Naive thymus-derived CD4-positive, alpha-beta T cell (primary cell): ENCODE measurements around the gene TEX264. TPM values are rescaled to one million over a fixed set of nuclear protein-coding genes. Genes with fewer than 3 reads are reported as not detected.

Experiments used
- ATAC-seq: fragments of 150-1000 bp; cut with Tn5 transposase; 2 replicates; pipeline ENCODE4 v1.10.0; 2021; ENCODE audit warnings: mild to moderate bottlenecking, moderate library complexity
- CTCF ChIA-PET: fragments of 350-600 bp; sonication (Branson Sonifier 250); formaldehyde crosslinking; loops from one replicate; lab custom pipeline; 2021; ENCODE audit warnings: antibody characterized with exemption; lab: Charles Lee
- POLR2A ChIA-PET: fragments of 350-600 bp; sonication (Branson Sonifier 250); formaldehyde crosslinking; loops from one replicate; lab custom pipeline; 2021; ENCODE audit warnings: antibody characterized with exemption, inconsistent platforms; lab: Charles Lee
- DNase-seq, 9 donors: peaks; one replicate each; pipeline versions ENCODE4 v3.0.0 to v3.0.0-alpha.2; 2020 to 2022; ENCODE audit warnings: mixed read lengths in 1 of 9
- H3K27ac ChIP-seq: one replicate; pipeline ENCODE4 v1.7.0; 2013; ENCODE audit warnings: mild to moderate bottlenecking, low read depth, low read length, moderate library complexity
- H3K27me3 ChIP-seq, 2 donors: one replicate each; pipeline ENCODE4 v1.7.0; 2013; ENCODE audit warnings: low read length in 2 of 2, mild to moderate bottlenecking in 2 of 2, moderate library complexity in 2 of 2; ENCODE audit not compliant: control insufficient read depth in 2 of 2, insufficient read depth in 2 of 2
- H3K36me3 ChIP-seq, 3 experiments: 1 replicate in 2 of 3; 2 replicates in 1 of 3; pipeline ENCODE4 v1.7.0; 2013; ENCODE audit warnings: low read length in 3 of 3, mild to moderate bottlenecking in 3 of 3, moderate library complexity in 1 of 3; ENCODE audit not compliant: insufficient read depth in 3 of 3, control insufficient read depth in 2 of 3
- H3K4me1 ChIP-seq, 2 donors: one replicate each; pipeline ENCODE4 v1.7.0; 2013; ENCODE audit warnings: low read length in 2 of 2, mild to moderate bottlenecking in 2 of 2, moderate library complexity in 1 of 2; ENCODE audit not compliant: control insufficient read depth in 2 of 2, insufficient read depth in 2 of 2
- H3K4me3 ChIP-seq: 2 replicates; pipeline ENCODE4 v1.7.0; 2013; ENCODE audit warnings: mild to moderate bottlenecking, low read length
- H3K9me3 ChIP-seq, 3 experiments: 1 replicate in 2 of 3; 2 replicates in 1 of 3; pipeline ENCODE4 v1.7.0; 2013; ENCODE audit warnings: low read length in 3 of 3; ENCODE audit not compliant: control insufficient read depth in 2 of 3
- H3K27ac Mint-ChIP-seq, 9 donors: one replicate each; pipeline ENCODE4 v1.8.0; 2020 to 2022; ENCODE audit warnings: mixed read lengths in 9 of 9, mild to moderate bottlenecking in 8 of 9, moderate library complexity in 5 of 9, inconsistent platforms in 2 of 9
- H3K27me3 Mint-ChIP-seq, 5 donors: one replicate each; pipeline ENCODE4 v1.8.0; 2021 to 2022; ENCODE audit warnings: mixed read lengths in 5 of 5, mild to moderate bottlenecking in 1 of 5
- H3K36me3 Mint-ChIP-seq, 5 donors: one replicate each; pipeline ENCODE4 v1.8.0; 2020 to 2022; ENCODE audit warnings: mixed read lengths in 5 of 5, mild to moderate bottlenecking in 3 of 5, inconsistent platforms in 1 of 5
- H3K4me1 Mint-ChIP-seq, 7 donors: one replicate each; pipeline ENCODE4 v1.8.0; 2020 to 2022; ENCODE audit warnings: mixed read lengths in 7 of 7, mild to moderate bottlenecking in 3 of 7, inconsistent platforms in 1 of 7
- H3K4me3 Mint-ChIP-seq, 10 donors: one replicate each; pipeline ENCODE4 v1.8.0; 2020 to 2022; ENCODE audit warnings: mild to moderate bottlenecking in 10 of 10, mixed read lengths in 10 of 10, moderate library complexity in 6 of 10, inconsistent platforms in 2 of 10
- H3K9me3 Mint-ChIP-seq, 11 donors: one replicate each; pipeline ENCODE4 v1.8.0; 2020 to 2022; ENCODE audit warnings: mixed read lengths in 11 of 11, mild to moderate bottlenecking in 4 of 11, inconsistent platforms in 1 of 11, moderate library complexity in 1 of 11
- intact Hi-C, 2 donors: fragments of 100-400 bp; cut with micrococcal nuclease; formaldehyde crosslinking; loops; one replicate each; pipeline ENCODE4 v1.15.1; 2023
- polyA plus RNA-seq, 2 donors: library from polyadenylated mRNA; unstranded; fragments of 300-500 nt; fragmentation: Illumina TruSeq; gene quantifications; one replicate each; pipeline ENCODE4 v1.2.3, GENCODE V29; 2021
- total RNA-seq, 6 experiments: library from RNA in 5 of 6; stranded (reverse) in 5 of 6; gene quantifications; 1 replicate in 5 of 6; 2 replicates in 1 of 6; pipeline ENCODE4 v1.2.3 and lab custom pipeline; 2021 to 2026

Gene TEX264
- total and polyA plus RNA-seq, 7 experiments from 2014 or later, result 34.4 to 115 (median 44.2) TPM

DNA sequence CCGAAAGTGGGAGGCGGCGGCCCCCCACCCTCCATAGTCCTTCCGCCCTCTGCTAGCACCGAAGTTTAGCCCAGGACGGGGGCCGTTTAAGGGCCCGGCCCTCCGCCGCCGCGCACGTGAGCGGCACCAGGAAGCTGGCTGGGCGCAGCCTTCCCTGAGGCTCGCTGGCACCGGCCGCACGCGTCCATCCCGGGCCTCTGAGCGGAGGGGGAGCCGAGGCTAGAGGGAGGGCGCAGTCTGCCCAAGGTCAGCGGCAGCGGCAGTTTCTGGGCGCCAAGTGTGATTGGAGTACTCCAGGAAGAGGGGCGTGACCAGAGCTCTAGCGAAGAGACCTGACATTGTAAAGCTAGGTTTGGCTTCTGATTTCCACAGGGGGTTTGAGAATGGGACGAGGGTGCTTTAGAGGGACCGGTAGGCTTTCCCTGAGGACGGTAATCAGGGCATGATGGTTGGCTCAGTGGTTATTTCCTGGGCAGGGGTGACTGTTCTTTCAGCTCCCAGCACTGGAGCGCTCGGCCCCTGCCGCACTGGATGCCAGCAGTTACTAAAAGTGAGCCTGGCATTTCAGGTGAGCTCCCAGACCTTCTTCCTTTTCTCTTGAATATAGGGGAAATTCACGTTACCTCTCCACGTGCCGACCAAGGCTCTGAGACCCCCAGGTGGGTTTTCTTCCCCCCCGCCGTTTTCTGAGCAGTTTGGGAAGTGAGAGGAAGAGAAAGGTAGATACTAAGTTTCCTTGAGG, 853 bp downstream of the TEX264 start:
- H3K36me3 ChIP-seq, result peaks cover 0 to 30% (median 0%) of the 10 kb centered on the region in 3 experiments
- peak in 5 of 9 donors; percentile 27 to 67 (median 45) for DNase-seq
- H3K4me1 ChIP-seq, result peaks cover 55 to 62% of the 10 kb centered on the region in 2 donors
- ChIA-PET CTCF (interaction anchor here (1.9 to 9.5 kb wide), 3 partner anchors 11 to 171 kb away, joined by 5 to 137 read pairs (median 67); partner anchors contain the start of gene DCAF1), POLR2A (interaction anchor here (0.7 to 5.1 kb wide), 8 partner anchors 9 to 1055 kb away, joined by 3 to 66 read pairs (median 6); partner anchors contain the start of genes DCAF1, MAPKAPK3 and RAD54L2)
- H3K27me3 Mint-ChIP-seq, result no peaks in the 10 kb centered on the region
- H3K4me1 Mint-ChIP-seq, result peaks cover 64 to 83% (median 77%) of the 10 kb centered on the region in 7 donors
- H3K4me3 ChIP-seq, result peak overlapping the region; percentile 94
- H3K27me3 ChIP-seq, result no peaks in the 10 kb centered on the region
- intact Hi-C loops, result loop anchor here (1.0 to 5.0 kb wide), 17 partner anchors 10 to 1435 kb away; partner anchors contain the start of genes DUSP7 (in 2 of the 2), MANF (in 2 of the 2), PARP3 (in 2 of the 2) and RAD54L2 (in 2 of the 2)
- H3K27ac Mint-ChIP-seq, result peak overlapping the region; percentile 24 to 92 (median 89)
- H3K27ac ChIP-seq, result peak overlapping the region; percentile 85
- no peaks in the 10 kb centered on the region for H3K9me3 ChIP-seq
- peak overlapping the region; percentile 89 to 95 (median 92) for H3K4me3 Mint-ChIP-seq
- ATAC-seq, result peak; percentile 25
- peaks cover 0 to 4% (median 0%) of the 10 kb centered on the region in 11 donors for H3K9me3 Mint-ChIP-seq
- H3K36me3 Mint-ChIP-seq, result peaks cover 4 to 25% (median 13%) of the 10 kb centered on the region in 5 donors

GRCh38 chr3:51673181-51673801, 2.2 kb downstream of the TEX264 start:
- ATAC-seq, result no peak
- Histone ChIP-seq H3K27ac (peak overlapping the region; percentile 38), H3K4me3 (no peak overlapping the region), H3K9me3 (no peaks in the 10 kb centered on the region), H3K4me1 (peaks cover 57 to 71% of the 10 kb centered on the region in 2 donors), H3K36me3 (peaks cover 0 to 32% (median 0%) of the 10 kb centered on the region in 3 experiments), H3K27me3 (no peaks in the 10 kb centered on the region)
- no peak for DNase-seq
- peaks cover 0 to 2% (median 0%) of the 10 kb centered on the region in 11 donors for H3K9me3 Mint-ChIP-seq
- intact Hi-C loops, result loop anchor here (5.0 kb wide), 5 partner anchors 269 to 1436 kb away; partner anchors contain the start of genes DUSP7 (in 1 of the 2), GNAI2 (in 1 of the 2), HYAL3 (in 1 of the 2) and NAA80 (in 1 of the 2)
- H3K4me3 Mint-ChIP-seq, result peak overlapping the region; percentile 54 to 95 (median 82)
- H3K4me1 Mint-ChIP-seq, result peaks cover 72 to 92% (median 88%) of the 10 kb centered on the region in 7 donors
- no peaks in the 10 kb centered on the region for H3K27me3 Mint-ChIP-seq
- peaks cover 4 to 28% (median 13%) of the 10 kb centered on the region in 5 donors for H3K36me3 Mint-ChIP-seq
- peak overlapping the region; percentile 38 to 87 (median 78) for H3K27ac Mint-ChIP-seq
- CTCF ChIA-PET, result interaction anchor here (5.7 to 9.5 kb wide), 2 partner anchors 10 to 172 kb away, joined by 67 to 137 read pairs; partner anchors contain the start of gene DCAF1
- POLR2A ChIA-PET, result interaction anchor here (2.2 to 5.1 kb wide), 3 partner anchors 8 to 173 kb away, joined by 8 to 66 read pairs (median 48); partner anchors contain the start of gene DCAF1

DNA sequence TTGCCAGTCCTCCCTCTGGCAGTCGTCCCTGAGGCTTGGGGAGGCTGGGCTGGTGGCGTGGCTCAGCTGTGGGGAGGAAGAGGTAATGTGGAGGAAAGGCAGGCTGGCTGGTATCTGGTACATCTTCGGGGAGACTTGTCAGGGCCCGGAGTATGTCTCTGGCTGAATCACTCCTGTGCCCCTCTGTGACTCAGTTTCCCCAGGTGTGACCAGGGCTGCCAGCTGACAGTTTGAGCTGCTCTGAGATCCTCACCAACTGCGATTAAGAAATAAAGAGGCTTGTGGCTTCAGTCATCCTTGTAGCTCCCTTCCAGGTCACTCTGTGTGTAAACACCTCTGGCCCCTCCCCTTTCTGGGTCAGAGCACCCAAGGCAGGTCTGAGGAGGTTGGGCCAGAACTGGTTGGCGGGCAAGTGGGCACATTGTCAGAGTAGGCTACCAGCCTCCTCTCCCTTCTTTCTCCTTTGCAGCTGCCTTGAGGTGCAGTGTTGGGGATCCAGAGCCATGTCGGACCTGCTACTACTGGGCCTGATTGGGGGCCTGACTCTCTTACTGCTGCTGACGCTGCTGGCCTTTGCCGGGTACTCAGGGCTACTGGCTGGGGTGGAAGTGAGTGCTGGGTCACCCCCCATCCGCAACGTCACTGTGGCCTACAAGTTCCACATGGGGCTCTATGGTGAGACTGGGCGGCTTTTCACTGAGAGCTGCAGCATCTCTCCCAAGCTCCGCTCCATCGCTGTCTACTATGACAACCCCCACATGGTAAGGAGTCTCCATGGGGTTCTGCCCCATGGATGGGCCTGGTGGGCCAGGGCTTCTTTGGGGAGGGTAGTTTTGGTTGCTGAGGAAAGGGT, 3.0 kb downstream of the TEX264 start:
- Histone ChIP-seq H3K36me3 (peaks cover 0 to 32% (median 0%) of the 10 kb centered on the region in 3 experiments), H3K27ac (peak overlapping the region; percentile 38), H3K4me3 (no peak overlapping the region), H3K4me1 (peaks cover 64 to 68% of the 10 kb centered on the region in 2 donors), H3K27me3 (no peaks in the 10 kb centered on the region), H3K9me3 (no peaks in the 10 kb centered on the region)
- POLR2A ChIA-PET, result interaction anchor here (1.3 to 5.1 kb wide), 5 partner anchors 7 to 289 kb away, joined by 3 to 66 read pairs (median 8); partner anchors contain the start of genes DCAF1 and MANF
- Mint-ChIP-seq H3K9me3 (peaks cover 0 to 2% (median 0%) of the 10 kb centered on the region in 11 donors), H3K36me3 (peaks cover 4 to 28% (median 13%) of the 10 kb centered on the region in 5 donors), H3K27me3 (no peaks in the 10 kb centered on the region), H3K4me3 (peak overlapping the region; percentile 41 to 95 (median 82)), H3K4me1 (peaks cover 75 to 92% (median 88%) of the 10 kb centered on the region in 7 donors), H3K27ac (peak overlapping the region in 6 of 9 donors; percentile 38 to 87 (median 77))
- DNase-seq (no peak), ATAC-seq (no peak)
- intact Hi-C loops, result loop anchor here (5.0 kb wide), 5 partner anchors 268 to 1437 kb away; partner anchors contain the start of genes DUSP7 (in 1 of the 2), GNAI2 (in 1 of the 2), HYAL3 (in 1 of the 2) and NAA80 (in 1 of the 2)
- CTCF ChIA-PET, result interaction anchor here (0.7 to 9.5 kb wide), 4 partner anchors 9 to 173 kb away, joined by 3 to 137 read pairs (median 35); partner anchors contain the start of gene DCAF1

DNA sequence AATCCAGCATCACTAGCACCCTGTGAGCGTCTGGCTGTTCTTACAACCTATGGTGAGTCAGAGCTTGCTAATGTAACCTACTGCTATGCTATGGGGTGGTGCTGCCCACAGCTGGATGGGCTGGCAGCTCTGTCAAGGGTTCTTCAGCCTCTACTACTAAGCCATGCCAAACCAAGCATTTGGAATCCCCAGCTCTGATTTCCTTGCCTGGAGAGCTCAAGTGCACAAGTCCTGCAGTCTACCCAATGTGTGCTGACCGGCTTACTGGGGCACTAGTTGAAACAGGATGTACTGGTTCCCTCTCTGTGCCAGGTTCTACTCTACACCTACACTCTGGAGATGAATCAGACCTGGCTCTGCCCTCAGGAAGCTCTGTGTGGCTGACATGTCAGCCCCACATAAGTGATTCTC, 4.2 kb downstream of the TEX264 start:
- Histone ChIP-seq H3K27ac (peak overlapping the region; percentile 17), H3K4me1 (peaks cover 62 to 67% of the 10 kb centered on the region in 2 donors), H3K9me3 (no peaks in the 10 kb centered on the region), H3K36me3 (peaks cover 0 to 32% (median 0%) of the 10 kb centered on the region in 3 experiments), H3K4me3 (no peak overlapping the region), H3K27me3 (no peaks in the 10 kb centered on the region)
- Mint-ChIP-seq H3K27me3 (no peaks in the 10 kb centered on the region), H3K36me3 (peaks cover 4 to 31% (median 13%) of the 10 kb centered on the region in 5 donors), H3K4me1 (peaks cover 72 to 92% (median 87%) of the 10 kb centered on the region in 7 donors), H3K4me3 (peak overlapping the region in 7 of 10 donors; percentile 40 to 94 (median 56)), H3K9me3 (peaks cover 0 to 2% (median 0%) of the 10 kb centered on the region in 11 donors), H3K27ac (peak overlapping the region in 8 of 9 donors; percentile 29 to 91 (median 68))
- DNase-seq (no peak), ATAC-seq (no peak)
- intact Hi-C loops, result no loop called here
- CTCF ChIA-PET, result interaction anchor here (0.7 to 0.9 kb wide), 3 partner anchors 32 to 175 kb away, joined by 3 read pairs; partner anchors contain the start of gene DCAF1
- POLR2A ChIA-PET, result interaction anchor here (0.8 to 1.5 kb wide), 4 partner anchors 9 to 290 kb away, joined by 3 to 4 read pairs (median 4); partner anchors contain the start of genes DCAF1 and MANF

DNA sequence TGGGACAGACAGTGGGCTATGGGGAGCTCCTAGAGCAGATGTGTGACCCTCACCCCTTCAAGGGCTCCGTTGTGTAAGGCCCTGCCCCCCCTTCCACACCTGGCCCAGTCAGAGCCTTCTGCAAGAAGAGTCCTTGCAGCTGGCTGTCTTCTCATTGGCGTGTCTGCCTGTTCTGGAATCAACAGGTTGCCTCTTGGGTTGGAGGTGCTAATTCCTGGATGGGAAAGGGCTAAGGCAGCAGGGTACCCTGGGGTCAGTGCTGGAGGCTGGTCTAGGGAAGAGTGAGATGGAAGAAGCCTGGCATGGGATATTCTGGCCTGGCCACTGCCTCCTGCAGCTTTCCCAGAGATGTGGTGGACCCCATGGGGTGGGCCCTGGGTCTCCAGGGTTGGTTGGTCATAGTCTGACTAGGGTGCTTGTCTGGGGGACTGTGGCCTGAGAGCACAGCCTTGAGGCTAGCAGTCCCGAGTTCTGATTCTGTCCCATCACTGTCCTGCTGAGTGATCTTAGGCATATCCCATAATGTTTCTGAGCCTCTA, 5.1 kb downstream of the TEX264 start:
- peaks cover 4 to 35% (median 13%) of the 10 kb centered on the region in 5 donors for H3K36me3 Mint-ChIP-seq
- H3K9me3 Mint-ChIP-seq, result peaks cover 0 to 2% (median 0%) of the 10 kb centered on the region in 11 donors
- POLR2A ChIA-PET, result interaction anchor here (0.8 kb wide), 1 partner anchor 176 kb away, joined by 4 read pairs; the partner anchor contains the start of gene DCAF1

More for the DNA sequence above, 5.1 kb downstream of the TEX264 start:
- CTCF ChIA-PET, result interaction anchor here (0.7 kb wide), 1 partner anchor 176 kb away, joined by 3 read pairs; the partner anchor contains the start of gene DCAF1
- Histone ChIP-seq H3K4me3 (no peak overlapping the region), H3K27ac (no peak overlapping the region), H3K36me3 (peaks cover 0 to 31% (median 0%) of the 10 kb centered on the region in 3 experiments), H3K9me3 (no peaks in the 10 kb centered on the region), H3K27me3 (no peaks in the 10 kb centered on the region), H3K4me1 (peaks cover 66 to 70% of the 10 kb centered on the region in 2 donors)
- Mint-ChIP-seq H3K4me1 (peaks cover 77 to 98% (median 92%) of the 10 kb centered on the region in 7 donors), H3K4me3 (peak overlapping the region in 8 of 10 donors; percentile 23 to 94 (median 42)), H3K27ac (peak overlapping the region in 6 of 9 donors; percentile 36 to 91 (median 72)), H3K27me3 (no peaks in the 10 kb centered on the region)
- intact Hi-C loops, result no loop called here
- DNase-seq (no peak), ATAC-seq (no peak)
